Ishikawa (cell line): ENCODE data around the gene NCF4.

ENCODE experiments used
- CEBPB ChIP-seq: IDR thresholded peaks from 2 replicates; pipeline ENCODE4 v1.6.1; 2012
- CREB1 ChIP-seq: IDR thresholded peaks from 2 replicates; pipeline ENCODE4 v1.6.1; 2012; ENCODE audit warnings: low read depth
- EGR1 ChIP-seq: IDR thresholded peaks from 2 replicates; pipeline ENCODE4 v1.6.1; 2012
- EP300 ChIP-seq: IDR thresholded peaks from 2 replicates; pipeline ENCODE4 v1.6.1; 2012; ENCODE audit warnings: borderline replicate concordance
- FOXM1 ChIP-seq: IDR thresholded peaks from 2 replicates; pipeline ENCODE4 v1.6.1; 2012; ENCODE audit warnings: low read depth, borderline replicate concordance
- NFIC ChIP-seq: IDR thresholded peaks from 2 replicates; pipeline ENCODE4 v1.6.1; 2012
- RAD21 ChIP-seq: IDR thresholded peaks from 2 replicates; pipeline ENCODE4 v1.6.1; 2012; ENCODE audit warnings: low read depth
- TAF1 ChIP-seq: IDR thresholded peaks from 2 replicates; pipeline ENCODE4 v1.6.1; 2012; ENCODE audit warnings: low read depth, mild to moderate bottlenecking
- TCF12 ChIP-seq: IDR thresholded peaks from 2 replicates; pipeline ENCODE4 v1.6.1; 2012; ENCODE audit warnings: low read depth
- TEAD4 ChIP-seq: IDR thresholded peaks from 2 replicates; pipeline ENCODE4 v1.6.1; 2012
- YY1 ChIP-seq: IDR thresholded peaks from 2 replicates; pipeline ENCODE4 v1.6.1; 2012; ENCODE audit warnings: low read depth
- ZBTB7A ChIP-seq: IDR thresholded peaks from 2 replicates; pipeline ENCODE4 v1.6.1; 2012; ENCODE audit warnings: low read depth
- TF ChIP-seq, protein P1 (sequence below): IDR thresholded peaks from 2 replicates; pipeline ENCODE4 v1.6.1; 2012
- TF ChIP-seq, protein P2 (sequence below): IDR thresholded peaks from 2 replicates; pipeline ENCODE4 v1.6.1; 2012; ENCODE audit warnings: low read depth, mild to moderate bottlenecking
- TF ChIP-seq, protein P3 (sequence below): IDR thresholded peaks from 2 replicates; pipeline ENCODE4 v1.6.1; 2012

NCF4 gene

GRCh38 chr22:36926309-36926708 is 65.5 kb downstream of the NCF4 start:
- TF ChIP-seq RAD21: no peak
- no peak for TF ChIP-seq EP300
- no peak for TF ChIP-seq TCF12

DNA sequence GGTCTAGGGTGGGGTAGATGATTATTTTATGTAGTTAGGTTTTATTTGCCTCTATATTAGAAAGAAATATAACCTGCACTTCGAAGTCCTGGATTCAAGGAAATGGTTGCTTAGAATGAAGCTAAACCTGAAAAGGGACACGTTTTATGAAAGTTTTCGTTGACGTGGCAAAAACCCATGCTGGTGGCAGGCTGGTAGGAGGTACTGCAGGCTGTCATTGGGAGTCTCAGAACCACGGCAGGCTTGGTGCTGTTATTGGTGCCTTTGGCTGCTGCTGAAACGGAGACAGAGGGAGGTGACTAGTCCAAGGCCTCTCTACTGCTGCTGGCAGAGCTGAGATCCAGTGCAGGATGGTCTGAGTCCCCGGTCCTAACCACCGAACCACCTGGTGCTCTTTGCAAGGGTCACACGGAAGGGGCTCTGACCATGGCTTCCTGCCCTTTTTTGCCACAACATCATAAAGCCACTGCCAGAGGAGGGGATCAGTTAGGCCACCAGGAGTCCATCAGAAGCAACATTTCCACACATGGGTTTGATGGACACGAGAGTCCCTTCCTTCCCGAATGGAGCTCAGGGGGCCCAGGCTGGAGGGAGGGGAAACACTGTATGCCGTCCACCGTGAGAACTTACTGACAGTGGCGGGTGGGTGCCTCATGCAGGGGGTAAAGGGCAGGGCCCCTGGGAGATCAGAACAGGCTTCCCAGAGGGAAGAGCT is 66.1 kb downstream of the NCF4 start:
- TF ChIP-seq NFIC (no peak), EP300 (no peak), EGR1 (no peak), ZBTB7A (no peak), TEAD4 (no peak), CEBPB (no peak), CREB1 (no peak), TCF12 (no peak), FOXM1 (no peak), YY1 (no peak), TAF1 (no peak)
- TF ChIP-seq, protein P1, sequence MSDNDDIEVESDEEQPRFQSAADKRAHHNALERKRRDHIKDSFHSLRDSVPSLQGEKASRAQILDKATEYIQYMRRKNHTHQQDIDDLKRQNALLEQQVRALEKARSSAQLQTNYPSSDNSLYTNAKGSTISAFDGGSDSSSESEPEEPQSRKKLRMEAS: no peak
- TF ChIP-seq, protein P2, sequence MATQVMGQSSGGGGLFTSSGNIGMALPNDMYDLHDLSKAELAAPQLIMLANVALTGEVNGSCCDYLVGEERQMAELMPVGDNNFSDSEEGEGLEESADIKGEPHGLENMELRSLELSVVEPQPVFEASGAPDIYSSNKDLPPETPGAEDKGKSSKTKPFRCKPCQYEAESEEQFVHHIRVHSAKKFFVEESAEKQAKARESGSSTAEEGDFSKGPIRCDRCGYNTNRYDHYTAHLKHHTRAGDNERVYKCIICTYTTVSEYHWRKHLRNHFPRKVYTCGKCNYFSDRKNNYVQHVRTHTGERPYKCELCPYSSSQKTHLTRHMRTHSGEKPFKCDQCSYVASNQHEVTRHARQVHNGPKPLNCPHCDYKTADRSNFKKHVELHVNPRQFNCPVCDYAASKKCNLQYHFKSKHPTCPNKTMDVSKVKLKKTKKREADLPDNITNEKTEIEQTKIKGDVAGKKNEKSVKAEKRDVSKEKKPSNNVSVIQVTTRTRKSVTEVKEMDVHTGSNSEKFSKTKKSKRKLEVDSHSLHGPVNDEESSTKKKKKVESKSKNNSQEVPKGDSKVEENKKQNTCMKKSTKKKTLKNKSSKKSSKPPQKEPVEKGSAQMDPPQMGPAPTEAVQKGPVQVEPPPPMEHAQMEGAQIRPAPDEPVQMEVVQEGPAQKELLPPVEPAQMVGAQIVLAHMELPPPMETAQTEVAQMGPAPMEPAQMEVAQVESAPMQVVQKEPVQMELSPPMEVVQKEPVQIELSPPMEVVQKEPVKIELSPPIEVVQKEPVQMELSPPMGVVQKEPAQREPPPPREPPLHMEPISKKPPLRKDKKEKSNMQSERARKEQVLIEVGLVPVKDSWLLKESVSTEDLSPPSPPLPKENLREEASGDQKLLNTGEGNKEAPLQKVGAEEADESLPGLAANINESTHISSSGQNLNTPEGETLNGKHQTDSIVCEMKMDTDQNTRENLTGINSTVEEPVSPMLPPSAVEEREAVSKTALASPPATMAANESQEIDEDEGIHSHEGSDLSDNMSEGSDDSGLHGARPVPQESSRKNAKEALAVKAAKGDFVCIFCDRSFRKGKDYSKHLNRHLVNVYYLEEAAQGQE: no peak
- TF ChIP-seq, protein P3, sequence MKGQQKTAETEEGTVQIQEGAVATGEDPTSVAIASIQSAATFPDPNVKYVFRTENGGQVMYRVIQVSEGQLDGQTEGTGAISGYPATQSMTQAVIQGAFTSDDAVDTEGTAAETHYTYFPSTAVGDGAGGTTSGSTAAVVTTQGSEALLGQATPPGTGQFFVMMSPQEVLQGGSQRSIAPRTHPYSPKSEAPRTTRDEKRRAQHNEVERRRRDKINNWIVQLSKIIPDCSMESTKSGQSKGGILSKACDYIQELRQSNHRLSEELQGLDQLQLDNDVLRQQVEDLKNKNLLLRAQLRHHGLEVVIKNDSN: no peak
